H1 (cell line): Measurements from ENCODE around the gene PPP1R15B. TPM values are rescaled to one million over a fixed set of nuclear protein-coding genes. Genes with fewer than 3 reads are reported as not detected.

ENCODE experiments used
- CTCF ChIA-PET: fragments of 300-600 bp; sonication (Branson Sonifier 250); formaldehyde crosslinking; loops from one replicate; lab custom pipeline; 2021; ENCODE audit not compliant: partially characterized antibody; lab: Charles Lee
- POLR2A ChIA-PET: fragments of 300-600 bp; sonication (Branson Sonifier 250); formaldehyde crosslinking; loops from one replicate; lab custom pipeline; 2021; ENCODE audit warnings: inconsistent platforms; ENCODE audit not compliant: partially characterized antibody; lab: Charles Lee
- DNase-seq, 2 experiments: peaks; one replicate each; pipeline versions ENCODE4 v3.0.0 to v3.0.0-alpha.2; 2010 to 2022; ENCODE audit warnings: low spot score in 2 of 2, low read depth in 1 of 2, mixed read lengths in 1 of 2
- FAIRE-seq: peaks from 2 replicates; lab custom pipeline; 2011; peaks lifted over from hg19 to GRCh38; lab: Jason Lieb, UNC
- H2AFZ ChIP-seq: 2 replicates; pipeline ENCODE4 v1.8.1; 2012; ENCODE audit warnings: low read length, inconsistent platforms
- H2AK5ac ChIP-seq: 2 replicates; pipeline ENCODE4 v1.6.1; 2013; ENCODE audit warnings: low read depth, low read length
- H2BK120ac ChIP-seq: replicated peaks from 2 replicates; pipeline ENCODE3; 2013; ENCODE audit warnings: low read depth, low read length, inconsistent platforms
- H2BK12ac ChIP-seq: 2 replicates; pipeline ENCODE4 v1.6.1; 2013; ENCODE audit warnings: low read depth, low read length
- H2BK15ac ChIP-seq: 2 replicates; pipeline ENCODE4 v1.6.1; 2013; ENCODE audit warnings: low read length
- H2BK20ac ChIP-seq: 2 replicates; pipeline ENCODE4 v1.6.1; 2013; ENCODE audit warnings: low read length
- H2BK5ac ChIP-seq: 2 replicates; pipeline ENCODE4 v1.6.1; 2013; ENCODE audit warnings: low read depth, low read length
- H3K14ac ChIP-seq: 2 replicates; pipeline ENCODE4 v1.6.1; 2013; ENCODE audit warnings: inconsistent platforms; ENCODE audit not compliant: insufficient read length
- H3K18ac ChIP-seq: 2 replicates; pipeline ENCODE4 v1.6.1; 2013; ENCODE audit warnings: low read length; ENCODE audit errors: extremely low read depth
- H3K23ac ChIP-seq: 2 replicates; pipeline ENCODE4 v1.6.1; 2013; ENCODE audit warnings: inconsistent platforms; ENCODE audit not compliant: insufficient read length
- H3K23me2 ChIP-seq: 2 replicates; pipeline ENCODE4 v1.6.1; 2013; ENCODE audit warnings: low read depth, low read length
- H3K27ac ChIP-seq: 2 replicates; pipeline ENCODE4 v1.6.1; 2011; ENCODE audit warnings: low read depth, low read length, inconsistent platforms
- H3K27me3 ChIP-seq, 4 experiments: replicated peaks in 1 of 4; 1 replicate in 1 of 4; 2 replicates in 3 of 4; pipeline versions ENCODE4 v1.6.1 to v1.8.1; 2011 to 2013; ENCODE audit warnings: low read length in 3 of 4, mild to moderate bottlenecking in 3 of 4, inconsistent platforms in 2 of 4, mixed read lengths in 2 of 4, moderate library complexity in 1 of 4; ENCODE audit not compliant: control insufficient read depth in 3 of 4, insufficient read depth in 3 of 4; ENCODE audit errors: extremely low read depth in 1 of 4
- H3K36me3 ChIP-seq, 4 experiments: 2 replicates each; pipeline versions ENCODE4 v1.6.1 to v1.8.1; 2011 to 2013; ENCODE audit warnings: mild to moderate bottlenecking in 4 of 4, low read length in 3 of 4, moderate library complexity in 2 of 4, control low read depth in 1 of 4, inconsistent platforms in 1 of 4; ENCODE audit not compliant: insufficient read depth in 4 of 4, control insufficient read depth in 2 of 4
- H3K4ac ChIP-seq: replicated peaks from 2 replicates; pipeline ENCODE3; 2013; ENCODE audit warnings: low read length, low read depth, mixed read lengths, inconsistent platforms; ENCODE audit not compliant: insufficient read length
- H3K4me1 ChIP-seq, 4 experiments: replicated peaks in 1 of 4; 1 replicate in 1 of 4; 2 replicates in 3 of 4; pipeline versions ENCODE4 v1.6.1 to v1.8.1; 2011 to 2013; ENCODE audit warnings: low read length in 3 of 4, inconsistent platforms in 2 of 4, mixed read lengths in 1 of 4; ENCODE audit not compliant: insufficient read depth in 4 of 4, control insufficient read depth in 3 of 4
- H3K4me2 ChIP-seq, 2 experiments: 2 replicates each; pipeline versions ENCODE4 v1.6.1 to v1.8.1; 2011 to 2013; ENCODE audit warnings: low read depth in 2 of 2, low read length in 2 of 2, control low read depth in 1 of 2, inconsistent platforms in 1 of 2, mild to moderate bottlenecking in 1 of 2; ENCODE audit not compliant: insufficient read depth in 1 of 2
- H3K4me3 ChIP-seq, 4 experiments: fragments of 200-600, 300-600 bp in 1 of 4; sonication (generic), shearing (Covaris generic), sonication (Bioruptor Twin) in 1 of 4; 2 replicates each; pipeline versions ENCODE4 v1.5.1 to v1.8.1; 2011 to 2016; ENCODE audit warnings: low read length in 4 of 4, low read depth in 3 of 4, control low read depth in 2 of 4, inconsistent platforms in 2 of 4, mild to moderate bottlenecking in 2 of 4, mixed read lengths in 1 of 4, moderate library complexity in 1 of 4; ENCODE audit not compliant: insufficient read depth in 2 of 4; ENCODE audit errors: extremely low read depth in 1 of 4
- H3K56ac ChIP-seq: replicated peaks from 2 replicates; pipeline ENCODE3; 2013; ENCODE audit warnings: low read depth, mild to moderate bottlenecking, mixed read lengths, low read length, inconsistent platforms; ENCODE audit not compliant: insufficient read length
- H3K79me1 ChIP-seq: 2 replicates; pipeline ENCODE4 v1.6.1; 2013; ENCODE audit warnings: low read depth, low read length, control low read depth
- H3K79me2 ChIP-seq, 2 experiments: 2 replicates each; pipeline versions ENCODE4 v1.6.1 to v1.8.1; 2012 to 2013; ENCODE audit warnings: low read length in 2 of 2, mild to moderate bottlenecking in 2 of 2, inconsistent platforms in 1 of 2; ENCODE audit not compliant: insufficient read depth in 2 of 2, control insufficient read depth in 1 of 2
- H3K9ac ChIP-seq, 4 experiments: replicated peaks in 1 of 4; 1 replicate in 1 of 4; 2 replicates in 3 of 4; pipeline versions ENCODE4 v1.6.1 to v1.8.1; 2011 to 2013; ENCODE audit warnings: low read depth in 3 of 4, low read length in 3 of 4, control low read depth in 2 of 4, mild to moderate bottlenecking in 2 of 4, moderate library complexity in 2 of 4, inconsistent platforms in 1 of 4; ENCODE audit errors: extremely low read depth in 1 of 4
- H3K9me3 ChIP-seq, 2 experiments: 2 replicates each; pipeline versions ENCODE4 v1.6.1 to v1.8.1; 2012 to 2013; ENCODE audit warnings: mild to moderate bottlenecking in 2 of 2, moderate library complexity in 2 of 2, control low read depth in 1 of 2, inconsistent platforms in 1 of 2, low read depth in 1 of 2, low read length in 1 of 2, mixed read lengths in 1 of 2; ENCODE audit not compliant: insufficient read depth in 2 of 2
- H4K20me1 ChIP-seq, 2 experiments: replicated peaks in 1 of 2; 2 replicates each; pipeline versions ENCODE3 to v1.8.1; 2011 to 2013; ENCODE audit warnings: inconsistent platforms in 2 of 2, low read length in 2 of 2, mild to moderate bottlenecking in 1 of 2; ENCODE audit not compliant: insufficient read depth in 2 of 2, control insufficient read depth in 1 of 2
- H4K5ac ChIP-seq: 2 replicates; pipeline ENCODE4 v1.6.1; 2013; ENCODE audit warnings: low read length, low read depth, mixed read lengths, inconsistent platforms; ENCODE audit not compliant: insufficient read length
- H4K8ac ChIP-seq: 2 replicates; pipeline ENCODE4 v1.8.0; 2013; ENCODE audit warnings: mild to moderate bottlenecking, moderate library complexity, low read length, inconsistent platforms; ENCODE audit not compliant: insufficient read depth; ENCODE audit errors: extremely low read depth
- H4K91ac ChIP-seq: replicated peaks from 2 replicates; pipeline ENCODE3; 2013; ENCODE audit warnings: low read length, mixed read lengths, inconsistent platforms; ENCODE audit not compliant: insufficient read length
- CBX8 ChIP-seq: fragments of 300-800, 300-1000 bp; sonication (generic); IDR thresholded peaks from 2 replicates; pipeline ENCODE4 v1.7.1; 2016; ENCODE audit warnings: low read depth, low read length, borderline replicate concordance
- CEBPB ChIP-seq: IDR thresholded peaks from 2 replicates; pipeline ENCODE4 v1.6.1; 2012; ENCODE audit warnings: low read depth, low read length
- CHD1 ChIP-seq: IDR thresholded peaks from 2 replicates; pipeline ENCODE4 v1.6.1; 2012; ENCODE audit warnings: low read depth, low read length, improper control_type of control experiment
- GABPA ChIP-seq: IDR thresholded peaks from 2 replicates; pipeline ENCODE4 v1.6.1; 2011; ENCODE audit warnings: mild to moderate bottlenecking, low read length, moderate library complexity, borderline replicate concordance; ENCODE audit not compliant: insufficient read depth
- GTF2F1 ChIP-seq: IDR thresholded peaks from 2 replicates; pipeline ENCODE4 v1.6.1; 2012; ENCODE audit warnings: low read depth, low read length, improper control_type of control experiment, borderline replicate concordance
- HDAC6 ChIP-seq: IDR thresholded peaks from one replicate; pipeline ENCODE4 v1.7.1; 2012; ENCODE audit warnings: low read depth, mild to moderate bottlenecking, inconsistent platforms, low read length, moderate library complexity
- KDM5A ChIP-seq: fragments of 200-600 bp; IDR thresholded peaks from 2 replicates; pipeline ENCODE4 v1.7.1; 2012; ENCODE audit warnings: mild to moderate bottlenecking, low read length, inconsistent platforms, mixed read lengths
- POU5F1 ChIP-seq: IDR thresholded peaks from 2 replicates; pipeline ENCODE4 v1.6.1; 2011; ENCODE audit warnings: low read depth, mild to moderate bottlenecking, low read length, moderate library complexity
- SRF ChIP-seq: IDR thresholded peaks from 2 replicates; pipeline ENCODE4 v1.6.1; 2011; ENCODE audit warnings: mild to moderate bottlenecking, low read depth, low read length, moderate library complexity
- WGBS, 2 experiments: shearing (Covaris generic) in 1 of 2; methylation state at CpG; one replicate each; pipeline versions ENCODE4 v1.1.6 to v1.1.7; 2013 to 2015; ENCODE audit warnings: low lambda C conversion rate in 2 of 2, mixed read lengths in 2 of 2, inconsistent platforms in 1 of 2, low coverage in 1 of 2, missing lambda C conversion rate in 1 of 2; ENCODE audit not compliant: insufficient replicate concordance in 2 of 2, insufficient coverage in 1 of 2, insufficient read length in 1 of 2; ENCODE audit errors: extremely low coverage in 1 of 2, missing lambda C conversion rate in 1 of 2; 5-methylcytosine and 5-hydroxymethylcytosine counted together
- polyA plus RNA-seq, 7 experiments: library from polyadenylated mRNA; depleted of rRNA in 3 of 7; stranded (reverse) in 5 of 7; unstranded in 2 of 7; fragments of >200 nt in 5 of 7; fragments of 200-250 nt in 2 of 7; gene quantifications; 1 replicate in 5 of 7; 2 replicates in 1 of 7; 4 replicates in 1 of 7; pipeline versions ENCODE4 v1.2.1 to v1.2.3, GENCODE V29; 2011 to 2013; ENCODE audit warnings: missing spikeins in 2 of 7, mixed read lengths in 2 of 7
- total RNA-seq: library from RNA; stranded (reverse); fragmentation: NEBNext Ultra II Directional; extraction: Animal tissue kit (Norgen Biotek cat#: 25700); gene quantifications from 2 replicates; pipeline ENCODE4 v1.2.1, GENCODE V29; 2021
- TF ChIP-seq, protein P1 (sequence below): IDR thresholded peaks from 2 replicates; pipeline ENCODE4 v1.6.1; 2011; ENCODE audit warnings: low read length, improper control_type of control experiment

The PPP1R15B gene
- total and polyA plus RNA-seq, 2 of the 8 experiments (the other 6 are each of a cell fraction or from before 2014, with no cell fraction given) = 14.4 to 72.2 TPM

DNA sequence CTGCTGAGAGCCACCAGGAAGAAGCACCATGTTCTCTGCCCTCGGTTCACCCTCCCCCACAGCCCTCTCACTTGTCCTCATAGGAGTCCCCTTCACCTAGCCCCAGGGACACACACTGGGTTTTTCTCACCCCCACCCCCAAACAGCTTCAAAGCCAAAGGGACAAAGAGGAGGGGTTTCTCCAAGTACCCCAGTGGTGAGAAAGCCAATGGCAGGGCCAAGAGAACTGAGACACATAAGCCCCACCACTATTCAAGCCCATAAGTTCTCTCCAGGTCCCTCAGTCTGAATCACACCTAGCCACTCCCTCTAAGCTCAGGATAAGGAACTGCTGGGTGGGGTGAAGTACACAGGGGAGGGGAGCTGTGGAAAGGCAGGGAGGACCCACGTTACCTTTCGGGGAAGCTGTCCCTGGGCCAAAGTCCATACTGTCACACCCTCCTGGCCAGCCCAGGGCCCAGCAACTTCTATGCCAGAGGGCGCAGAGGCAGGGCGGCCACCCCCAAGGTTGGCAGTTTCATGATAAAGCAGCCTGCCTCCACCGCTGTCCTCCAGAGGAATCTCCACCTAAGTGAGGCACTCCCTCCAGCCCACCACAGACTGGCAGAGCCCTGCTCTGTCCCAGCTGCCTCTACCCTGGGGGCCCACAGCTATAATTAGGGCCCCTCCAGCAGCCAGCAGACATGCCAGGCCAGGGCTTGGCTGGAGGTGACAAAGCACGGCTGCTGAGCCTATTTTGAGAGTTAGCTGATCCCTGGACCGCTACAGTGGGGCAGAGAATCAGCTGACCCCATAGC is 39.0 kb upstream of the PPP1R15B start:
- Histone ChIP-seq H4K91ac (no peak overlapping the region), H3K36me3 (peaks cover 0 to 2% (median 0%) of the 10 kb centered on the region in 4 experiments; a peak in 2 of 8 replicates), H3K14ac (no peak overlapping the region), H2BK5ac (peak overlapping the region; percentile 66; the same call in 1 of the 2 replicates), H3K18ac (no peak overlapping the region; the same call in 1 of the 2 replicates), H3K4ac (no peak overlapping the region), H3K23me2 (no peaks in the 10 kb centered on the region), H3K4me3 (no peak overlapping the region), H3K27ac (no peak overlapping the region), H3K79me2 (no peaks in the 10 kb centered on the region), H2AFZ (no peak overlapping the region), H2BK12ac (0 out of 2 replicates have a peak overlapping the region, but pooled peaks have one; percentile 33), H2AK5ac (no peak overlapping the region), H2BK15ac (no peak overlapping the region), H3K9me3 (no peaks in the 10 kb centered on the region; a peak in 1 of 4 replicates), H2BK20ac (no peak overlapping the region), H3K27me3 (no peaks in the 10 kb centered on the region), H4K5ac (no peak overlapping the region), H4K8ac (no peak overlapping the region), H3K9ac (no peak overlapping the region), H3K4me2 (no peak overlapping the region), H3K79me1 (no peaks in the 10 kb centered on the region), H4K20me1 (peaks cover 0 to 2% of the 10 kb centered on the region in 2 experiments), H2BK120ac (no peak overlapping the region), H3K4me1 (peaks cover 12 to 32% (median 20%) of the 10 kb centered on the region in 4 experiments), H3K23ac (no peak overlapping the region), H3K56ac (no peak overlapping the region)
- ChIA-PET POLR2A (interaction anchor here (0.6 to 2.9 kb wide), 7 partner anchors 12 to 57 kb away, joined by 3 to 28 read pairs (median 3); partner anchors contain the start of gene PIK3C2B), CTCF (interaction anchor here (1.1 to 47.3 kb wide), 6 partner anchors 8 to 357 kb away, joined by 3 to 2124 read pairs (median 58); partner anchors contain the start of genes MDM4 and PIK3C2B)
- FAIRE-seq (no peak), DNase-seq (no peak)
- 94% methylated on average over 8 of the region's 8 CpGs; no CpG with 5 or more reads in 1 of the 2 experiments for WGBS, 2 experiments
- TF ChIP-seq GTF2F1 (no peak), SRF (no peak), POU5F1 (no peak), KDM5A (no peak), CBX8 (no peak), HDAC6 (no peak), CEBPB (no peak), GABPA (no peak), CHD1 (no peak)
- TF ChIP-seq, protein P1, sequence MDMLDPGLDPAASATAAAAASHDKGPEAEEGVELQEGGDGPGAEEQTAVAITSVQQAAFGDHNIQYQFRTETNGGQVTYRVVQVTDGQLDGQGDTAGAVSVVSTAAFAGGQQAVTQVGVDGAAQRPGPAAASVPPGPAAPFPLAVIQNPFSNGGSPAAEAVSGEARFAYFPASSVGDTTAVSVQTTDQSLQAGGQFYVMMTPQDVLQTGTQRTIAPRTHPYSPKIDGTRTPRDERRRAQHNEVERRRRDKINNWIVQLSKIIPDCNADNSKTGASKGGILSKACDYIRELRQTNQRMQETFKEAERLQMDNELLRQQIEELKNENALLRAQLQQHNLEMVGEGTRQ = no peak
